Stimulated activated CD4-positive, alpha-beta T cell treated with anti-CD3 and anti-CD28 coated beads, Interleukin-4, amount 100 ng/mL, for 4 hours (primary cell): ENCODE data around the gene MARS2.
A peak's percentile ranks its signal among the peaks of the same experiment; 100 is the strongest.
"Not testable (repeated sequence)": the region's sequence is repeated elsewhere in the genome, so short reads cannot be mapped to it uniquely, and the experiment has no call there.

Experiments
- DNase-seq, 2 experiments: peaks; one replicate each; pipeline ENCODE4 v3.0.0-alpha.2; 2020

Gene MARS2

GRCh38 chr2:197705121-197705911, at the start of gene MARS2:
MARS2 (plus strand) TSS chr2:197705369; CDS start chr2:197705406, 37 bp downstream.
- peak; percentile 90 to 95 for DNase-seq

GRCh38 chr2:197657562-197657961, 47.6 kb upstream of the MARS2 start:
- DNase-seq, result no peak

- DNase-seq, result no peak
These were observed 43.5 kb upstream of the MARS2 start for GRCh38 chr2:197661626-197662025.

- no peak for DNase-seq
These were observed 38.9 kb upstream of the MARS2 start for GRCh38 chr2:197666277-197666676.

GRCh38 chr2:197668296-197668695, 36.9 kb upstream of the MARS2 start:
- DNase-seq, result no peak

GRCh38 chr2:197669077-197669476, 36.1 kb upstream of the MARS2 start:
- no peak for DNase-seq

- DNase-seq, result no peak
These were observed 32.7 kb upstream of the MARS2 start for GRCh38 chr2:197672371-197672893.

- no peak for DNase-seq
These were observed 32.1 kb upstream of the MARS2 start for GRCh38 chr2:197673106-197673505.

- no peak for DNase-seq
These were observed 31.6 kb upstream of the MARS2 start for GRCh38 chr2:197673606-197674005.

GRCh38 chr2:197674060-197674459, 31.1 kb upstream of the MARS2 start:
- DNase-seq, result no peak

GRCh38 chr2:197674591-197674990, 30.6 kb upstream of the MARS2 start:
- no peak for DNase-seq

- no peak for DNase-seq
These were observed 29.9 kb upstream of the MARS2 start, which contains the start of gene RFTN2 for GRCh38 chr2:197675246-197675645. RFTN2 (minus strand) TSS chr2:197675587; CDS start chr2:197675458, 129 bp downstream.

GRCh38 chr2:197675711-197676188, 29.4 kb upstream of the MARS2 start:
- DNase-seq, result no peak

- no peak for DNase-seq
These were observed 28.1 kb upstream of the MARS2 start for GRCh38 chr2:197677056-197677455.

GRCh38 chr2:197677483-197677882, 27.7 kb upstream of the MARS2 start:
- no peak for DNase-seq

- DNase-seq, result not testable (repeated sequence)
These were observed 10.0 kb upstream of the MARS2 start for GRCh38 chr2:197695206-197695605.

- DNase-seq, result not testable (repeated sequence)
These were observed 9.2 kb upstream of the MARS2 start for GRCh38 chr2:197695971-197696370.

GRCh38 chr2:197696571-197696970, 8.6 kb upstream of the MARS2 start:
- DNase-seq, result not testable (repeated sequence)

GRCh38 chr2:197699724-197700123, 5.4 kb upstream of the MARS2 start:
- DNase-seq, result not testable (repeated sequence)

- DNase-seq, result no peak
These were observed 4.2 kb upstream of the MARS2 start for GRCh38 chr2:197700960-197701359.

GRCh38 chr2:197704434-197705120, 592 bp upstream of the MARS2 start:
- no peak for DNase-seq

GRCh38 chr2:197705912-197706838, 1.0 kb downstream of the MARS2 start:
- no peak for DNase-seq

GRCh38 chr2:197706839-197707207, 1.7 kb downstream of the MARS2 start:
- DNase-seq, result no peak
